PC-3 (cell line): ENCODE results near the gene ARHGAP26. TPM values are rescaled to one million over a fixed set of nuclear protein-coding genes. Genes with fewer than 3 reads are reported as not detected.

Experiments
- ATAC-seq: fragments of 200-7000 bp; cut with Tn5 transposase; 2 replicates; pipeline ENCODE4 v1.9.1; 2020; ENCODE audit warnings: mild to moderate bottlenecking, moderate library complexity
- BruUV-seq: library from RNA; stranded (reverse); fragments of 400-500 nt; replicated peaks from 2 replicates; lab custom pipeline; 2021; lab: Mats Ljungman, UMichigan
- CTCF ChIA-PET: fragments of 300-600 bp; sonication (Branson Sonifier 250); formaldehyde crosslinking; loops from one replicate; lab custom pipeline; 2022; ENCODE audit warnings: antibody characterized with exemption; lab: Charles Lee
- POLR2A ChIA-PET: fragments of 300-600 bp; sonication (Branson Sonifier 250); formaldehyde crosslinking; loops from one replicate; lab custom pipeline; 2022; ENCODE audit warnings: antibody characterized with exemption; ENCODE audit not compliant: unreplicated experiment; lab: Charles Lee
- DNase-seq: peaks from one replicate; pipeline ENCODE4 v3.0.0-alpha.2; 2015
- H2AFZ ChIP-seq: fragments of 300-600 bp; sonication (generic); 2 replicates; pipeline ENCODE4 v1.6.0; 2016; ENCODE audit warnings: antibody characterized with exemption, low read length
- H3F3A ChIP-seq: fragments of 300-600 bp; sonication (generic); one replicate; pipeline ENCODE4 v1.6.0; 2017; ENCODE audit warnings: antibody characterized with exemption, low read length, control low read depth, mild to moderate bottlenecking; ENCODE audit not compliant: unreplicated experiment
- H3K27ac ChIP-seq: fragments of 300-600 bp; sonication (generic); 2 replicates; pipeline ENCODE4 v1.5.1; 2016; ENCODE audit warnings: mild to moderate bottlenecking, low read length
- H3K27me3 ChIP-seq: fragments of 300-600 bp; sonication (generic); 2 replicates; pipeline ENCODE4 v1.6.1; 2016; ENCODE audit warnings: low read length, mixed read lengths
- H3K36me3 ChIP-seq: fragments of 300-600 bp; sonication (generic); 2 replicates; pipeline ENCODE4 v1.6.1; 2016; ENCODE audit warnings: low read depth, mixed run types, low read length, mixed read lengths
- H3K4me1 ChIP-seq: fragments of 300-600 bp; sonication (generic); 2 replicates; pipeline ENCODE4 v1.5.1; 2016; ENCODE audit warnings: low read length; ENCODE audit not compliant: insufficient read depth
- H3K4me2 ChIP-seq: fragments of 300-600 bp; sonication (generic); 2 replicates; pipeline ENCODE4 v1.6.0; 2016; ENCODE audit warnings: low read length
- H3K4me3 ChIP-seq: fragments of 300-600 bp; sonication (generic); 2 replicates; pipeline ENCODE4 v1.5.1; 2016; ENCODE audit warnings: mild to moderate bottlenecking, low read length, mixed read lengths
- H3K79me2 ChIP-seq: fragments of 300-600 bp; sonication (generic); 2 replicates; pipeline ENCODE4 v1.6.1; 2017; ENCODE audit warnings: low read length, mixed read lengths
- H3K9ac ChIP-seq: fragments of 300-600 bp; sonication (generic); 2 replicates; pipeline ENCODE4 v1.6.0; 2016; ENCODE audit warnings: mild to moderate bottlenecking, low read length
- H3K9me2 ChIP-seq: fragments of 300-600 bp; sonication (generic); replicated peaks from 2 replicates; pipeline ENCODE4 v1.6.1; 2016; ENCODE audit warnings: mixed run types, low read length, mixed read lengths
- H3K9me3 ChIP-seq: fragments of 300-600 bp; sonication (generic); 2 replicates; pipeline ENCODE4 v1.6.1; 2016; ENCODE audit warnings: low read length, mixed read lengths
- H4K20me1 ChIP-seq: fragments of 300-600 bp; sonication (generic); 2 replicates; pipeline ENCODE4 v1.6.1; 2016; ENCODE audit warnings: low read length, mixed read lengths
- EZH2 ChIP-seq: fragments of 300-600 bp; sonication (generic); IDR thresholded peaks from one replicate; pipeline ENCODE4 v1.6.1; 2017; ENCODE audit warnings: antibody characterized with exemption, mild to moderate bottlenecking, low read length; ENCODE audit not compliant: unreplicated experiment
- EZH2phosphoT487 ChIP-seq: fragments of 300-600 bp; sonication (generic); IDR thresholded peaks from 2 replicates; pipeline ENCODE4 v1.6.1; 2018; ENCODE audit warnings: mild to moderate bottlenecking, antibody characterized with exemption, low read length, borderline replicate concordance
- intact Hi-C: fragments of 100-400 bp; cut with micrococcal nuclease; formaldehyde crosslinking; loops from 2 replicates; pipeline ENCODE4 v1.9.0; 2023
- total RNA-seq: library from RNA; depleted of rRNA; stranded (reverse); fragments of >200 nt; gene quantifications from 2 replicates; pipeline ENCODE4 v1.2.3, GENCODE V29; 2014
- TF ChIP-seq, protein P1 (sequence below): fragments of 300-600 bp; sonication (generic); conservative IDR thresholded peaks from 2 replicates; pipeline ENCODE4 v1.5.1; 2017; ENCODE audit warnings: antibody characterized with exemption, low read depth, mild to moderate bottlenecking, low read length

Gene ARHGAP26
- total RNA-seq, 1 experiment from 2014 or later = 11.7 TPM

DNA sequence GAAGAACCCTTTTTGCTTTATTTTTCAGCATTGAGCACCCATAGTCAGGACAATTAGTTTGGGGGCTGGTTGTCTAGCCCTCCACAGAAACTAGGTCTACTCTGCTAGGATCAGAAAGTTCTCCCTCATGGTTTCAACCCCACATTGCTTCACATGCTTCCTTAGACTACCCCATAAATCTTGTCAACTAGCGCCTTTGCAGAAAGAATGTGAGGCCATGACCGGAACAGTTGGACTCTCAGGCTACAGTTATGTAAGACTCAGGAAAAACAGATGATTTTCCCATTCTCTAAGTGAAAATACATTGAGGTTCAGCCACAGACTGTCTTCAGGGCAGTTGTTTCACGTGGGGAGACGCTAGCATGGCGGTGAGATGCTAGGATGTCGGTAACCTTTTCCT, 377.7 kb downstream of the ARHGAP26 start:
- no peaks in the 10 kb centered on the region for H3F3A ChIP-seq
- POLR2A ChIA-PET = no interaction called here
- intact Hi-C loops = no loop called here
- no TSS peak for BruUV-seq
- no peak for TF ChIP-seq EZH2
- TF ChIP-seq, protein P1, sequence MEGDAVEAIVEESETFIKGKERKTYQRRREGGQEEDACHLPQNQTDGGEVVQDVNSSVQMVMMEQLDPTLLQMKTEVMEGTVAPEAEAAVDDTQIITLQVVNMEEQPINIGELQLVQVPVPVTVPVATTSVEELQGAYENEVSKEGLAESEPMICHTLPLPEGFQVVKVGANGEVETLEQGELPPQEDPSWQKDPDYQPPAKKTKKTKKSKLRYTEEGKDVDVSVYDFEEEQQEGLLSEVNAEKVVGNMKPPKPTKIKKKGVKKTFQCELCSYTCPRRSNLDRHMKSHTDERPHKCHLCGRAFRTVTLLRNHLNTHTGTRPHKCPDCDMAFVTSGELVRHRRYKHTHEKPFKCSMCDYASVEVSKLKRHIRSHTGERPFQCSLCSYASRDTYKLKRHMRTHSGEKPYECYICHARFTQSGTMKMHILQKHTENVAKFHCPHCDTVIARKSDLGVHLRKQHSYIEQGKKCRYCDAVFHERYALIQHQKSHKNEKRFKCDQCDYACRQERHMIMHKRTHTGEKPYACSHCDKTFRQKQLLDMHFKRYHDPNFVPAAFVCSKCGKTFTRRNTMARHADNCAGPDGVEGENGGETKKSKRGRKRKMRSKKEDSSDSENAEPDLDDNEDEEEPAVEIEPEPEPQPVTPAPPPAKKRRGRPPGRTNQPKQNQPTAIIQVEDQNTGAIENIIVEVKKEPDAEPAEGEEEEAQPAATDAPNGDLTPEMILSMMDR = no peak
- no peak for TF ChIP-seq EZH2phosphoT487
- H3K79me2 ChIP-seq = no peaks in the 10 kb centered on the region
- H4K20me1 ChIP-seq = no peaks in the 10 kb centered on the region
- H3K27ac ChIP-seq = no peak overlapping the region
- ATAC-seq (no peak), DNase-seq (no peak)
- no peak overlapping the region for H3K4me3 ChIP-seq
- no peak overlapping the region for H3K9ac ChIP-seq
- H3K4me1 ChIP-seq = 0 out of 2 replicates have a peak, but pooled peaks cover 4% of the 10 kb centered on the region
- H2AFZ ChIP-seq = no peak overlapping the region
- no peaks in the 10 kb centered on the region for H3K36me3 ChIP-seq
- no peaks in the 10 kb centered on the region for H3K9me3 ChIP-seq
- CTCF ChIA-PET = interaction anchor here (0.5 kb wide), 1 partner anchor 256 kb away, joined by 5 read pairs; no protein-coding TSS in a partner anchor
- H3K4me2 ChIP-seq = no peak overlapping the region
- H3K27me3 ChIP-seq = no peaks in the 10 kb centered on the region
- no peaks in the 10 kb centered on the region for H3K9me2 ChIP-seq

DNA sequence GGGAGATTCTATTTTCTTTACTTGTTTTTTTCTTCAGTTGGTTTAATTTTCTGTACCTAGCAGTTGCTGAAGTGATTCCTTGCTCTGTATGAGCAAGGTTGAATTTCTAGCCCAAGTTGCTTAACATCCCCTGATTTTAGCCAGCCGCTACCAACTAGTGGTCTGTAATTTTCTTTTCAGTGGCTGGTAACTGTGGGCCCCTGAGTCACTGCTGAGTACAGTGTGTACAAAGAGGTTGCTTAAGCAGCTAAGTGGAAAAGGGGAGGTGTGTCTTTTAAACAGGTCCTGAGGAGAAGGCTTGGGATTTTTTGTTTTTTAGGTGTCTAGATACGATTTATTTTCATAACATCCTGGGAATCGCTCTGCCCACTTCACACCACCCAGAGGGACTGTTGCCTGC, 378.6 kb downstream of the ARHGAP26 start:
- ChIA-PET CTCF (no interaction called here), POLR2A (no interaction called here)
- H3K27ac ChIP-seq = no peak overlapping the region
- H3K9me2 ChIP-seq = no peaks in the 10 kb centered on the region
- intact Hi-C loops = no loop called here
- ATAC-seq = no peak
- H3K4me3 ChIP-seq = no peak overlapping the region
- BruUV-seq = no TSS peak
- TF ChIP-seq EZH2phosphoT487 (no peak), EZH2 (no peak)
- H3K4me1 ChIP-seq = peaks cover 4% of the 10 kb centered on the region; the same call in 1 of the 2 replicates
- DNase-seq = no peak
- H3K9me3 ChIP-seq = no peaks in the 10 kb centered on the region
- H3K4me2 ChIP-seq = no peak overlapping the region
- no peaks in the 10 kb centered on the region for H3K79me2 ChIP-seq
- H3K9ac ChIP-seq = no peak overlapping the region
- no peaks in the 10 kb centered on the region for H4K20me1 ChIP-seq
- H3K27me3 ChIP-seq = no peaks in the 10 kb centered on the region
- no peaks in the 10 kb centered on the region for H3F3A ChIP-seq
- no peaks in the 10 kb centered on the region for H3K36me3 ChIP-seq
- no peak overlapping the region for H2AFZ ChIP-seq

DNA sequence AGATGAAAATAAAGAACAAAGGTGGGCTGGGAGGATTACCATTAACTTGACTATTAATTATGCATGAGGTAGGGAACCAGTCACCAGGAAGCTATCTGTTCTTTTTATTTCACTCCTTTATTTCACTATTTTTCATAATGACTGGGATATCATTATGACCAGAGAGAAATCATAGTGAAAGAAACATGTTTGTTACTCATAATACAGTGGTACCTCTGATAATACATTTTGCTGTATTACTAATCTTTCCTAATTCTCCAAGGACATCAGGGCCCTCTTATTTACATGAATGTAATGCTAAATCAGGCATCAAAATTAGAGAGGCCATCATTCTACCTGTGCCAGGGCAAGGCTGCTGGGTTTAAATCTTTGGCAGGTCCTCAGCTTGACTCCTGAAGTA, 379.6 kb downstream of the ARHGAP26 start:
- CTCF ChIA-PET = no interaction called here
- ATAC-seq (no peak), DNase-seq (no peak)
- Histone ChIP-seq H3K27ac (no peak overlapping the region), H3K4me3 (no peak overlapping the region), H2AFZ (no peak overlapping the region), H3K4me1 (peaks cover 14% of the 10 kb centered on the region), H3F3A (no peaks in the 10 kb centered on the region), H3K4me2 (no peak overlapping the region), H3K9me2 (no peaks in the 10 kb centered on the region), H3K9ac (no peak overlapping the region), H3K9me3 (no peaks in the 10 kb centered on the region), H3K27me3 (no peaks in the 10 kb centered on the region), H3K79me2 (no peaks in the 10 kb centered on the region), H4K20me1 (no peaks in the 10 kb centered on the region), H3K36me3 (no peaks in the 10 kb centered on the region)
- no TSS peak for BruUV-seq
- intact Hi-C loops = no loop called here
- TF ChIP-seq EZH2phosphoT487 (no peak), EZH2 (no peak)
- TF ChIP-seq, protein P1 = no peak
- POLR2A ChIA-PET = no interaction called here
